NCI-H2081 treated with DMSO at 0.1 percent for 48 hours (cell line): ENCODE data around the gene HEYL.

Experiments used
- DNase-seq: peaks from one replicate; lab custom pipeline; 2025; lab: John Stamatoyannopoulos, UW

HEYL gene

GRCh38 chr1:39637361-39637760, 2.1 kb downstream of the HEYL start:
- no peak for DNase-seq

- no peak for DNase-seq
Observed at GRCh38 chr1:39635871-39636210, 3.6 kb downstream of the HEYL start.

GRCh38 chr1:39635205-39635870, 4.1 kb downstream of the HEYL start:
- DNase-seq, result no peak

GRCh38 chr1:39633422-39633821, 6.0 kb downstream of the HEYL start:
- DNase-seq, result no peak

GRCh38 chr1:39632682-39633417, 6.6 kb downstream of the HEYL start:
- DNase-seq, result no peak

GRCh38 chr1:39632323-39632681, 7.1 kb downstream of the HEYL start:
- no peak for DNase-seq

- no peak for DNase-seq
Observed at GRCh38 chr1:39631361-39632322, 7.8 kb downstream of the HEYL start.

GRCh38 chr1:39628807-39629350, 10.6 kb downstream of the HEYL start:
- no peak for DNase-seq

- DNase-seq, result no peak
Observed at GRCh38 chr1:39626646-39627045, 12.8 kb downstream of the HEYL start.

- no peak for DNase-seq
Observed at GRCh38 chr1:39625462-39626273, 13.8 kb downstream of the HEYL start.

- DNase-seq, result no peak
Observed at GRCh38 chr1:39625009-39625408, 14.4 kb downstream of the HEYL start.

- DNase-seq, result no peak
Observed at GRCh38 chr1:39623053-39623452, 16.4 kb downstream of the HEYL start.

GRCh38 chr1:39622427-39622826, 17.0 kb downstream of the HEYL start:
- DNase-seq, result no peak

GRCh38 chr1:39620659-39621165, 18.7 kb downstream of the HEYL start:
- DNase-seq, result no peak

- DNase-seq, result no peak
Observed at GRCh38 chr1:39617488-39618049, 21.9 kb downstream of the HEYL start.

GRCh38 chr1:39615086-39615673, 24.3 kb downstream of the HEYL start:
- DNase-seq, result no peak

- DNase-seq, result no peak
Observed at GRCh38 chr1:39614488-39614887, 25.0 kb downstream of the HEYL start.

- DNase-seq, result no peak
Observed at GRCh38 chr1:39613250-39613649, 26.2 kb downstream of the HEYL start.

- no peak for DNase-seq
Observed at GRCh38 chr1:39609618-39610331, 29.7 kb downstream of the HEYL start.

- no peak for DNase-seq
Observed at GRCh38 chr1:39608921-39609320, 30.5 kb downstream of the HEYL start.
